Prostate gland (tissue), 2 donors: ENCODE results near the gene DLG2.

Experiments
- POLR2AphosphoS5 ChIP-seq: sonication (generic); formaldehyde crosslinking; IDR thresholded peaks from one replicate; pipeline ENCODE4 v1.6.1; 2017; ENCODE audit warnings: antibody characterized with exemption
- TF ChIP-seq, protein P1 (sequence below), 4 experiments: fragments of 200-600 bp in 2 of 4; fragments of 450-650 bp in 2 of 4; sonication (generic) in 2 of 4; IDR thresholded peaks; 1 replicate in 3 of 4; 2 replicates in 1 of 4; pipeline ENCODE4 v1.5.1; 2016 to 2019; ENCODE audit warnings: antibody characterized with exemption in 4 of 4, mild to moderate bottlenecking in 2 of 4, moderate library complexity in 2 of 4

DNA sequence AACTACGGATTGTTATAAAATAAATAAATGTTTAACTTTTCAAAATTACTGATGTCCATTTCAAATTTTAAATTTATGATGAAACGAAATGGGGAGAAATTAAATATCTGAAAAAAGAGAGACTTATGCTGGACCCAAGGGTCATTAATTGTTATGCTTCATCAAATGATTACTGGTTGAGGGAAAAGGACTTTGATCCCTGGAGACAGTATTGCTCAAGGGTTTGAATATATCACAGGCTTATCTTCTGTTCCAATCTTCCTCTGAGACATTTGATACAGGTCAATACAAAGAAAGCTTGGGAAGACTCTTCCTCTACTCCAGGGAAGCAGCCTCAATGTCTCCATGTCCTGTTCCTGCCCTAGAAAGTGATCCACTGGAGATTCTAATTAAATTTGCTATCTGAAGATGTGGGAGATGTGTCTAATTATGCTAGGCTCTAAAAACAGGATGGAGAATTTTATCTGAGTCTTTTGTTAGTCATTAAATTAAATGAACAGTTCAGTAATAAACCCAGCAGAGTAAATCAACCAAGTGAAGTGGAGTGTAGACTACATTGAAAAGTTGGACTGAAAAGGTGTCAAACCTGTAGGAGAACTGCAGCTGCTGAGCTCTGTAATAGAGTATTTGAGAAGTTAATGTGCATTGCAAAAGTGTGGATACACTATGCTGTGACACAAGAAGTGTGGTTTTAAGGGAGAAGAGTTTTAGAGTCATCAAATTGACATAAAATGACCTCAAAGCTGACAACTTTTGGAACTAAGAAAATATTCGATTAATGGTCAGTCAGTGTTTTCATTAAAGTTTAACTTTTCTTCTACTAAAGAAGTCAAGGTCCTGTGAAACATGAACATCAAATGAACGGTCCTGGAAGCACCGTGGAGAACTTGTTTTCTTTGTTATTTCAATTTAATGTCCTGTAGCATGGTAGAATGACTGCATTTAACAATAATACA is 1717.3 kb downstream of the DLG2 start:
- TF ChIP-seq, protein P1, sequence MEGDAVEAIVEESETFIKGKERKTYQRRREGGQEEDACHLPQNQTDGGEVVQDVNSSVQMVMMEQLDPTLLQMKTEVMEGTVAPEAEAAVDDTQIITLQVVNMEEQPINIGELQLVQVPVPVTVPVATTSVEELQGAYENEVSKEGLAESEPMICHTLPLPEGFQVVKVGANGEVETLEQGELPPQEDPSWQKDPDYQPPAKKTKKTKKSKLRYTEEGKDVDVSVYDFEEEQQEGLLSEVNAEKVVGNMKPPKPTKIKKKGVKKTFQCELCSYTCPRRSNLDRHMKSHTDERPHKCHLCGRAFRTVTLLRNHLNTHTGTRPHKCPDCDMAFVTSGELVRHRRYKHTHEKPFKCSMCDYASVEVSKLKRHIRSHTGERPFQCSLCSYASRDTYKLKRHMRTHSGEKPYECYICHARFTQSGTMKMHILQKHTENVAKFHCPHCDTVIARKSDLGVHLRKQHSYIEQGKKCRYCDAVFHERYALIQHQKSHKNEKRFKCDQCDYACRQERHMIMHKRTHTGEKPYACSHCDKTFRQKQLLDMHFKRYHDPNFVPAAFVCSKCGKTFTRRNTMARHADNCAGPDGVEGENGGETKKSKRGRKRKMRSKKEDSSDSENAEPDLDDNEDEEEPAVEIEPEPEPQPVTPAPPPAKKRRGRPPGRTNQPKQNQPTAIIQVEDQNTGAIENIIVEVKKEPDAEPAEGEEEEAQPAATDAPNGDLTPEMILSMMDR (IDR thresholded peaks at IDR 0.05): no peak
- no peak for TF ChIP-seq POLR2AphosphoS5
